RKO (cell line): ENCODE measurements around the gene NRL.

Experiments used
- DNase-seq: peaks from one replicate; pipeline ENCODE4 v3.0.0-alpha.2; 2016; ENCODE audit warnings: low spot score

The NRL gene

DNA sequence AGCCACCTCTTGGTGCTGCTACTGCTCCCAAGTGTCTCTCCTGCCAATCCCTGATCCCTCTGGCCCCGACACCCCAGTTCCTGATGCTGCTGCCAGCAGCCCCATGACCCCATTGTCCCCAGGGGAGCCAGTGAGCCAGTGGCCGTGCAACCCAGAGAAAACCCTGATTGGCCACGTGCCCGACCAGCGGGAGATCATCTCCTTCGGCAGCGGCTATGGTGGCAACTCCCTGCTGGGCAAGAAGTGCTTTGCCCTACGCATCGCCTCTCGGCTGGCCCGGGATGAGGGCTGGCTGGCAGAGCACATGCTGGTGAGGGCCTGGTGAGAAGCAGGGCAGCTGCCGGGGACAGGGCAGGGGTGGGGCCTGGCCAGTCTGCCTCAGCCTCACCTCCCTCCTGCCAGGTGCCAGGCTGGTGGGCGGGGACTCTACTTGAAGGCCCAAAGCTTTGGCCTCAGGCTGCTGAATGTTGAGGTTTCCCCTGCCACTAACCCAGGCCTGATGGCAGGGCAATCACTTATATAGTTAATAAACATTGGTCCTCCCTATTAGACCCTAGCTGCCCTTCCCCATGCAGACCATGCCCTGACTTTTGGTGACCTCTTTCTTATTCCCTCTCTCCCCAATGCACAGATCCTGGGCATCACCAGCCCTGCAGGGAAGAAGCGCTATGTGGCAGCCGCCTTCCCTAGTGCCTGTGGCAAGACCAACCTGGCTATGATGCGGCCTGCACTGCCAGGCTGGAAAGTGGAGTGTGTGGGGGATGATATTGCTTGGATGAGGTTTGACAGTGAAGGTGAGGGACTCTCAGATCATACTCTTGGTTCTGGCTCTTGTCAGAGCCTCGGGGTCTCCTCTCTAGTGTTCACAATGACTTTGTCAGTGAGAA is 15.6 kb downstream of the NRL start:
- no peak for DNase-seq

GRCh38 chr14:24098229-24098926 is 16.4 kb downstream of the NRL start:
- DNase-seq = no peak

- no peak for DNase-seq
Measured at GRCh38 chr14:24096545-24097181, 18.1 kb downstream of the NRL start.

DNA sequence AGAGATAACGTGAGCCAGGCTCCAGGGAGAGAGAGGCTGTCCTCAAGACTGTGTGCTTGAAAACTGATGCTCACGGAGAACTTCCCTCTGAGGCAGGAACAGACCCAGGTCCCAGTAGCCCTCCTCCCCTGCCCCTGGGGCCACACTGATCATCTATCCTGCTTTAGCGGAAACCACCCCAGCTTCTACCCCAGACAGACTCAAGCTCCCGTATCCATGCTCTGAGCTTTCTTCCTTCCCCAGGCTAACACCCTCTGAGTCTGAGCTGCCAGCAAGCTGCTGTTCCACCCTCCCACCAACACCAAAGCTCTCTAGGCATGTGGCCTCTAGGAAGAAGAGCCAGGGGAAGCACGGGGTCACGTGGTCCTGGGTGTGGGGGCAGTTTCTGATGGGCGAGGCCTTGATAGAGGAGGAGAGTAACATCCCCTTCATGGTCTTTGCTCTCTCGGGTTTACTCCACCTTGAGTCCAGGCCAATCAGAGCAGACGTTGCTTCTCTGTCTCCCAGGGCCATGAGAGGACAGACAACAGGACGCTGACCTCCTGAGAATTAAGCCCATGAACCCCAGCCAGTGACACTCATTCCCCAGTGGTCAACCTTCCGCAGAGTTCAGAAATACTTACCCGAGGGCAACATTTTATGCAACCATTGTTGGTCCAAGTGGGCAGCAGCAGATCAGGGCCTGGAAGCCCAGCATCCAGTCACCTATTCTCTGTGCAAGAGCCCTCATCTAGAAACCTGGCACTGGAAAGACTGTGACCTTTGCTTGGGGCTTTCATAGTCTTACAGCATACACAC is 19.3 kb downstream of the NRL start:
- peak; percentile 83 for DNase-seq

GRCh38 chr14:24094841-24095270 is 19.9 kb downstream of the NRL start:
- DNase-seq = peak; percentile 24

- peak; percentile 96 for DNase-seq
Measured at GRCh38 chr14:24093901-24094840, 20.6 kb downstream of the NRL start, which contains the start of gene PCK2. Gene PCK2 (plus strand): TSS chr14:24094311. CDS start chr14:24094406, 95 bp downstream.

DNA sequence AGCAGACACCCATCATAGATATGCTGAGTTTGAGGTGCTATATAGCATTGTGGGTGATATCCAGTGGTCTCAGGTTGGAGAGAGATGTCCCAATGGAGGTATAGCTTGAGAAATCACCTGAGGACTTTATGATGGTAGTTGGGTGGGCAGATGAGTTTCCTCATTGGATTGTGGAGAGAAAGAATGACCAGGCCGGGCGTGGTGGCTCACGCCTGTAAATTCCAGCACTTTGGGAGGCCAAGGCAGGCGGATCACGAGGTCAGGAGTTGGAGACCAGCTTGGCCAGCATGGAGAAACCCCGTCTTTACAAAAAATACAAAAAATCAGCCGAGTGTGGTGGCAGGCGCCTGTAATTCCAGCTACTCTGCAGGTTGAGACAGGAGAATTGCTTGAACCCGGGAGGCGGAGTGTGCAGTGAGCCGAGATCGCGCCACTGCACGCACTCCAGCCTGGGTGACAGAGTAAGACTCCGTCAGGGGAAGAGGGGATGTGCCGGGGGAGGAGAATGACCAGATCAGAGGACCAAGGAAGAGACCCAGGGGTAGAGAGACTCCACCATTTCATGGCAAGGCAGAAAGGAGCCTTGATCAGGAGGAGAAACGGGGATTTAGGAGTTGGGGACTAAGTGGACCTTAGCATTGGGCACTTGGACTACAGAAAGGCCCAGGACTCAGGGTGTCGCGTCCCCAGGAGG is 21.4 kb downstream of the NRL start:
- no peak for DNase-seq

DNA sequence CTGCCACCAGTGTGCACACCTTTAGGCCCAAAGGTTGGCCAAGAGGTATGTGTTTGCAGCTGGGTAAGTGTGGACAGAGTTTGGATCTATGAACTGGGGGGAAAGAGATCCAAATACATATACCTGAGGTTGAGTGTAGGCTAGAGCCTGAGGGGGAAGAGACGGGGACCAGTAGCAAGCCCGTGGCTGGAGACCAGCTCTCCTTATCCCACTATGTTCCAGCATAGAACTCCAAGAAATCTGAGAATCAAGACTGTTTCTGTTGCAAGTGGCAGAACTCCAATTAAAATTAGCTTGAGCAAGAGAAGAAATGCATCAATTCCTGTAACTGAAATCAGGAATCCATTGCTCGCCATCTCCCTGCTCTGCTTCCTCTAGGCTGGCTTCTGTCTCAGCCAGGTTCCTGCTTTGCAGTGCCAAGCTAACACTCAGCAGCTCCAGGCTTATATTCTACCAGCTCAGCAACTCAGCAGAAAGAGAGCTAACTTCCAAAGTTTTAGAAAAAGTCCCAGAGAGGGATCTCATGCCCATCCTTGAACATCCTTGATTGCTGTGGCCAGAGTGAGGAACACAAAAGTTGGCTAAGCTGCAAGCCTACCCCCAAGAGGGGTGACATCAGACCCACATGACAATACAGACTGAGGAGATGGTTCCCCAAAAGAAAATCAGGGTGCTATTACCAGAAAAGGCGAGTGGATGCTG is 22.1 kb downstream of the NRL start:
- DNase-seq = no peak

DNA sequence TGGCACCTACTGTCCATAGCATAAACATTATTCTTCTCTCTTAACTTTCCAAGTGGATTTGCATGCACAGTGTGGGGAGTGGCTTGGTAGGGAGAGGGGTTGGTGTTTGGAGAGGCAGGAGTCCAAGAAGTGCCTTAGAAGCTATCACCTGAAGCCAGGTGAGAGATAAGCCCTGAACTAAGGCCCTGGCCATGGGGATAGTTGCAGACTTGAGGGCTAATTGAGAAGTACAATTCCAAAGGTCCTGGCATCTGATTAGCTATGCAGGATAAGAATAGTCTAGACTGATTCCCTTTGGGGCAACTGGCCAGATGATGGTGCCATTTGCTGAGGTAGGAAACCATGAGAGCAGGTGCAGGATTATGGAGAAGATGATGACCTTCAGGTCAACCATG is 22.6 kb downstream of the NRL start:
- no peak for DNase-seq

GRCh38 chr14:24089890-24090289 is 24.9 kb downstream of the NRL start:
- DNase-seq = no peak

- DNase-seq = no peak
Measured at GRCh38 chr14:24088095-24088494, 26.7 kb downstream of the NRL start.

- no peak for DNase-seq
Measured at GRCh38 chr14:24087004-24087403, 27.7 kb downstream of the NRL start.

DNA sequence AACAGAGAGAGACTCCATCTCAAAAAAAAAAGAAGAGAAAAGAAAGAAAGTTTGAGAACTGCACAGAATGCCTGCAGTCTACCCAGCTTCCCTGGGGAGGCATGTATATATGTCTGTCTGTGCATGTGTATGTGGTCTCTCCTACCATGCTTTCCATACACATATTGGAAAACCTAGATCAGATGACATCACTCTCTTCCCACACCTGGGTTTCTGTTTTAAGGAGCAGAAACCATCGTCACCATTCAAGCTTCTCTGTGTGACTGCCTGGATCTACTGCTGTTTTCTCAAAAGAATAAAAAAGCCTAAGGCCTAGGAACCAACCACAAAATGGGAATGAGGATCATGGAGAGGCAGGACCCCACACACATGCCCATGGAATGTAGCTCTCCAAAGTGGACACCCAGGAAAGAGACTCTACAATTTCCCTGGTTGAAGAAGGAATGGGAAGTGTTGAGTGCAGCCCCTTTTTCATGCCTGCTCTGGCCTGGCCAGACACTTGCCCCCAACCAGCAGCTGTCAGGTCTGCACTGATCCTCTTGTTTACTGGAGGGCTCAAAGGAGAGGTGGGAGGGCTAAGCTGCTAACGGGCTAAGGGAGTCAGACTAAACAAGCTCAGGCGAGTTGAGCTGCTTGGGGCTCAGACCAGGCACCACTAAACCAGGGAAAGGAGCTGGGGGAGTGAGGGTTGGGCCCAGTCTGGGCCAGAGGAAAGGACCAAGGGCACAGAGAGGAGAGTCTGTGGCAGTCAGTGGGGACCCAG is 28.4 kb downstream of the NRL start:
- DNase-seq = no peak

- DNase-seq = no peak
Measured at GRCh38 chr14:24085215-24085614, 29.5 kb downstream of the NRL start.

- no peak for DNase-seq
Measured at GRCh38 chr14:24084440-24084839, 30.3 kb downstream of the NRL start.

DNA sequence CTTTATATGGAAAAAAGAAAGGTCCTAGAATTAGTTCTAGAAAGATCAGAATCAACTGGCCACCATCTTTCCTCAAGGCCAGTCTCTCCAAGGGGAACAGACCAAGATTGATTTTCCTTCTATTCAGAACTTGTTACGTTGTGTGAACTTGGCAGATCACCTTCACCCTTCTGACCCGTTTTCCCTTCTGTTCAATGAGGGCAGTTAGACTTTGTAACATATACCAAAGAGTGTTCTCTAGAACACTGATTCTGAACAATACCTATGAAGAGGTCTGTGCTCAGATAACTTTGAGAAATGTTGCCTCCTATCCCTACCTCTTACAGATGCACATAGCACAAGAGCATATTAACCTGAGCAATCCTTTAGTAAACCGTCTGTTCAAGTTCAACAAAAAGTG is 31.3 kb downstream of the NRL start:
- DNase-seq = no peak

GRCh38 chr14:24082411-24083080 is 32.2 kb downstream of the NRL start:
- DNase-seq = no peak

GRCh38 chr14:24081739-24082211 is 33.0 kb downstream of the NRL start:
- no peak for DNase-seq
